GM23338 (cell line): ENCODE results near the gene ADA. TPM values are rescaled to one million over a fixed set of nuclear protein-coding genes. Genes with fewer than 3 reads are reported as not detected.

Source experiments
- ATAC-seq: fragments of 200-7000 bp; cut with Tn5 transposase; 3 replicates; pipeline ENCODE4 v1.9.1; 2020
- DNase-seq: peaks from one replicate; pipeline ENCODE4 v3.0.0-alpha.2; 2015; ENCODE audit warnings: low spot score
- H2AFZ ChIP-seq: fragments of 200-600 bp; sonication (generic); 2 replicates; pipeline ENCODE4 v1.8.0; 2016; ENCODE audit warnings: antibody characterized with exemption, mild to moderate bottlenecking, moderate library complexity
- H3F3A ChIP-seq: fragments of 200-600 bp; sonication (generic); replicated peaks from 2 replicates; pipeline ENCODE4 v1.8.0; 2017; ENCODE audit warnings: antibody characterized with exemption, mixed run types, low read depth
- H3K27ac ChIP-seq: fragments of 200-600 bp; sonication (generic); 2 replicates; pipeline ENCODE4 v1.6.1; 2016; ENCODE audit warnings: low read depth
- H3K27me3 ChIP-seq: fragments of 200-600 bp; sonication (generic); 2 replicates; pipeline ENCODE4 v1.8.0; 2016; ENCODE audit warnings: mild to moderate bottlenecking, mixed run types, moderate library complexity; ENCODE audit not compliant: insufficient read depth
- H3K36me3 ChIP-seq: fragments of 200-600 bp; sonication (generic); 2 replicates; pipeline ENCODE4 v1.8.0; 2016; ENCODE audit warnings: mild to moderate bottlenecking; ENCODE audit not compliant: insufficient read depth
- H3K4me1 ChIP-seq: fragments of 200-600 bp; sonication (generic); 2 replicates; pipeline ENCODE4 v1.8.0; 2016; ENCODE audit warnings: mild to moderate bottlenecking, moderate library complexity; ENCODE audit not compliant: insufficient read depth
- H3K4me2 ChIP-seq: fragments of 200-600 bp; sonication (generic); 2 replicates; pipeline ENCODE4 v1.7.1; 2017; ENCODE audit warnings: mixed run types
- H3K4me3 ChIP-seq: fragments of 200-600 bp; sonication (generic); 2 replicates; pipeline ENCODE4 v1.6.1; 2016; ENCODE audit warnings: mixed run types
- H3K79me2 ChIP-seq: fragments of 200-600 bp; sonication (generic); replicated peaks from 2 replicates; pipeline ENCODE4 v1.8.0; 2017; ENCODE audit warnings: mild to moderate bottlenecking; ENCODE audit not compliant: insufficient read depth
- H3K9me2 ChIP-seq: fragments of 200-600 bp; sonication (generic); 2 replicates; pipeline ENCODE4 v1.8.0; 2017; ENCODE audit not compliant: insufficient read depth
- H4K20me1 ChIP-seq: fragments of 200-600 bp; sonication (generic); replicated peaks from 2 replicates; pipeline ENCODE4 v1.8.0; 2017; ENCODE audit warnings: mild to moderate bottlenecking; ENCODE audit not compliant: insufficient read depth
- H3K27ac Mint-ChIP-seq: 2 replicates; pipeline ENCODE4 v1.8.0; 2020; ENCODE audit warnings: inconsistent platforms, mild to moderate bottlenecking, moderate library complexity, mixed read lengths
- H3K27me3 Mint-ChIP-seq: 3 replicates; pipeline ENCODE4 v1.8.0; 2022; ENCODE audit warnings: low read depth, mild to moderate bottlenecking, moderate library complexity, mixed read lengths, inconsistent platforms; ENCODE audit not compliant: insufficient read depth, poor library complexity
- H3K36me3 Mint-ChIP-seq: 3 replicates; pipeline ENCODE4 v1.8.0; 2021; ENCODE audit warnings: low read depth, mild to moderate bottlenecking, inconsistent platforms, moderate library complexity, mixed read lengths
- H3K4me1 Mint-ChIP-seq: 3 replicates; pipeline ENCODE4 v1.8.0; 2020; ENCODE audit warnings: mild to moderate bottlenecking, inconsistent platforms, mixed read lengths
- H3K4me3 Mint-ChIP-seq: 3 replicates; pipeline ENCODE4 v1.8.0; 2021; ENCODE audit warnings: moderate library complexity, mild to moderate bottlenecking, inconsistent platforms, mixed read lengths
- H3K9me3 Mint-ChIP-seq: 3 replicates; pipeline ENCODE4 v1.8.0; 2020; ENCODE audit warnings: moderate library complexity, mild to moderate bottlenecking, inconsistent platforms, mixed read lengths
- ETS1 ChIP-seq: IDR thresholded peaks from 2 replicates; pipeline ENCODE4 v1.6.1; 2016; ENCODE audit warnings: antibody characterized with exemption
- EZH2 ChIP-seq: fragments of 200-600 bp; sonication (generic); IDR thresholded peaks from one replicate; pipeline ENCODE4 v1.8.0; 2017; ENCODE audit warnings: antibody characterized with exemption, mild to moderate bottlenecking, low read depth; ENCODE audit not compliant: unreplicated experiment
- EZH2phosphoT487 ChIP-seq: fragments of 200-600 bp; sonication (generic); IDR thresholded peaks from one replicate; pipeline ENCODE4 v1.8.1; 2018; ENCODE audit warnings: antibody characterized with exemption; ENCODE audit not compliant: unreplicated experiment
- NANOG ChIP-seq: IDR thresholded peaks from 2 replicates; pipeline ENCODE4 v1.6.1; 2016; ENCODE audit warnings: antibody characterized with exemption, borderline replicate concordance
- POLR2AphosphoS5 ChIP-seq: IDR thresholded peaks from 2 replicates; pipeline ENCODE4 v1.6.1; 2016; ENCODE audit warnings: antibody characterized with exemption, low read depth
- REST ChIP-seq: IDR thresholded peaks from one replicate; pipeline ENCODE4 v1.6.1; 2018; ENCODE audit warnings: antibody characterized with exemption; ENCODE audit not compliant: unreplicated experiment
- STAT1 ChIP-seq: IDR thresholded peaks from one replicate; pipeline ENCODE4 v1.6.1; 2016; ENCODE audit warnings: antibody characterized with exemption; ENCODE audit not compliant: unreplicated experiment
- ZNF331 ChIP-seq: fragments of 250-450 bp; sonication (Bioruptor Pico); IDR thresholded peaks from 2 replicates; pipeline ENCODE4 v1.5.0; 2020; ENCODE audit warnings: low read depth, mild to moderate bottlenecking, moderate library complexity
- polyA plus RNA-seq: library from polyadenylated mRNA; unstranded; fragments of >200 nt; fragmentation: Nextera tagmentation; extraction: Ambion mirVana; gene quantifications from 2 replicates; pipeline ENCODE4 v1.2.1, GENCODE V29; 2016
- total RNA-seq: library from RNA; depleted of rRNA; stranded (reverse); fragments of >200 nt; shearing (Covaris generic); gene quantifications from 2 replicates; pipeline ENCODE4 v1.2.3, GENCODE V29; 2014
- TF ChIP-seq, protein P1 (sequence below), 2 experiments: fragments of 200-600 bp in 1 of 2; sonication (generic) in 1 of 2; conservative IDR thresholded peaks; 2 replicates each; pipeline versions ENCODE4 v1.5.1 to v1.6.1; 2016 to 2017; ENCODE audit warnings: antibody characterized with exemption in 2 of 2, low read depth in 2 of 2, mild to moderate bottlenecking in 2 of 2, moderate library complexity in 1 of 2
- TF ChIP-seq, protein P2 (sequence below): fragments of 250-450 bp; sonication (Bioruptor Pico); IDR thresholded peaks from 2 replicates; pipeline ENCODE4 v1.5.0; 2020; ENCODE audit warnings: mild to moderate bottlenecking, moderate library complexity

The ADA gene
- total and polyA plus RNA-seq, 2 experiments from 2014 or later, result 15.8 to 16.2 TPM

DNA sequence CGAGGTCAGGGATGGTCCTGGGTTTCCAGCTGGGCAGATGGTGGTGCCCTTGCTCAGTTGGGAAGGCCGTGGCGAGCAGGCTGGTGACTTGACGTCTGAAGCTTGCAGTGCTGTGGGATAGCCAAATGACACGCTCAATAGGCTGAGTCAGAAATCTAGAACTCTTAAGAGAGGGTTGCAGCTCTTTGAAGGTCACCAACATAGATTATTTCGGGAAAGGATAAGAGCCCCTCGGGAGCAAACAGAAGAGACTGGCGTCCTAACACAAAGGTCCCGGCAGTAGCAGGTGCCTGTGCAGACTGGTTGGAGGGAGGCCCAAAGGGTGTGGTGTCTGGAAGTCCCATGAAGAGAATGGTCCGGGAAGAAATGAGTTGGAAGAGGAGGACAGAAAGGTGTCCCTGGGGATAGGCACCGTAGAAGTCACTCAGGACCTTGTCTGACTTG, 50.7 kb downstream of the ADA start (continued):
- no peak for TF ChIP-seq POLR2AphosphoS5
- TF ChIP-seq EZH2phosphoT487, result no peak
- no peak for TF ChIP-seq STAT1
- no peak for TF ChIP-seq ETS1
- TF ChIP-seq, protein P1, sequence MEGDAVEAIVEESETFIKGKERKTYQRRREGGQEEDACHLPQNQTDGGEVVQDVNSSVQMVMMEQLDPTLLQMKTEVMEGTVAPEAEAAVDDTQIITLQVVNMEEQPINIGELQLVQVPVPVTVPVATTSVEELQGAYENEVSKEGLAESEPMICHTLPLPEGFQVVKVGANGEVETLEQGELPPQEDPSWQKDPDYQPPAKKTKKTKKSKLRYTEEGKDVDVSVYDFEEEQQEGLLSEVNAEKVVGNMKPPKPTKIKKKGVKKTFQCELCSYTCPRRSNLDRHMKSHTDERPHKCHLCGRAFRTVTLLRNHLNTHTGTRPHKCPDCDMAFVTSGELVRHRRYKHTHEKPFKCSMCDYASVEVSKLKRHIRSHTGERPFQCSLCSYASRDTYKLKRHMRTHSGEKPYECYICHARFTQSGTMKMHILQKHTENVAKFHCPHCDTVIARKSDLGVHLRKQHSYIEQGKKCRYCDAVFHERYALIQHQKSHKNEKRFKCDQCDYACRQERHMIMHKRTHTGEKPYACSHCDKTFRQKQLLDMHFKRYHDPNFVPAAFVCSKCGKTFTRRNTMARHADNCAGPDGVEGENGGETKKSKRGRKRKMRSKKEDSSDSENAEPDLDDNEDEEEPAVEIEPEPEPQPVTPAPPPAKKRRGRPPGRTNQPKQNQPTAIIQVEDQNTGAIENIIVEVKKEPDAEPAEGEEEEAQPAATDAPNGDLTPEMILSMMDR (conservative IDR thresholded peaks at IDR 0.05; ENCODE audit: low read depth in 2 of 2), result no peak
- TF ChIP-seq EZH2, result no peak
- TF ChIP-seq REST, result no peak
- TF ChIP-seq NANOG, result no peak

- H3F3A ChIP-seq, result no peaks in the 10 kb centered on the region
- no peaks in the 10 kb centered on the region for H3K36me3 ChIP-seq
- H3K36me3 Mint-ChIP-seq, result no peaks in the 10 kb centered on the region
- peaks cover 12% of the 10 kb centered on the region for H3K27me3 Mint-ChIP-seq
- no peak overlapping the region for H3K4me3 ChIP-seq
- no peaks in the 10 kb centered on the region for H3K27me3 ChIP-seq
- H2AFZ ChIP-seq, result no peak overlapping the region
- no peaks in the 10 kb centered on the region for H3K79me2 ChIP-seq
- H3K9me3 Mint-ChIP-seq, result no peaks in the 10 kb centered on the region
- no peak for DNase-seq
- no peak overlapping the region for H3K4me2 ChIP-seq
- no peak for ATAC-seq
- peaks cover 34% of the 10 kb centered on the region for H3K4me1 Mint-ChIP-seq
- no peaks in the 10 kb centered on the region for H3K9me2 ChIP-seq
- peaks cover 18% of the 10 kb centered on the region; the same call in 1 of the 2 replicates for H3K4me1 ChIP-seq
- no peaks in the 10 kb centered on the region for H4K20me1 ChIP-seq
- no peak overlapping the region for H3K27ac Mint-ChIP-seq
- no peak overlapping the region for H3K27ac ChIP-seq
- H3K4me3 Mint-ChIP-seq, result no peak overlapping the region
- no peak for TF ChIP-seq POLR2AphosphoS5
- TF ChIP-seq STAT1, result no peak
- TF ChIP-seq, protein P2, sequence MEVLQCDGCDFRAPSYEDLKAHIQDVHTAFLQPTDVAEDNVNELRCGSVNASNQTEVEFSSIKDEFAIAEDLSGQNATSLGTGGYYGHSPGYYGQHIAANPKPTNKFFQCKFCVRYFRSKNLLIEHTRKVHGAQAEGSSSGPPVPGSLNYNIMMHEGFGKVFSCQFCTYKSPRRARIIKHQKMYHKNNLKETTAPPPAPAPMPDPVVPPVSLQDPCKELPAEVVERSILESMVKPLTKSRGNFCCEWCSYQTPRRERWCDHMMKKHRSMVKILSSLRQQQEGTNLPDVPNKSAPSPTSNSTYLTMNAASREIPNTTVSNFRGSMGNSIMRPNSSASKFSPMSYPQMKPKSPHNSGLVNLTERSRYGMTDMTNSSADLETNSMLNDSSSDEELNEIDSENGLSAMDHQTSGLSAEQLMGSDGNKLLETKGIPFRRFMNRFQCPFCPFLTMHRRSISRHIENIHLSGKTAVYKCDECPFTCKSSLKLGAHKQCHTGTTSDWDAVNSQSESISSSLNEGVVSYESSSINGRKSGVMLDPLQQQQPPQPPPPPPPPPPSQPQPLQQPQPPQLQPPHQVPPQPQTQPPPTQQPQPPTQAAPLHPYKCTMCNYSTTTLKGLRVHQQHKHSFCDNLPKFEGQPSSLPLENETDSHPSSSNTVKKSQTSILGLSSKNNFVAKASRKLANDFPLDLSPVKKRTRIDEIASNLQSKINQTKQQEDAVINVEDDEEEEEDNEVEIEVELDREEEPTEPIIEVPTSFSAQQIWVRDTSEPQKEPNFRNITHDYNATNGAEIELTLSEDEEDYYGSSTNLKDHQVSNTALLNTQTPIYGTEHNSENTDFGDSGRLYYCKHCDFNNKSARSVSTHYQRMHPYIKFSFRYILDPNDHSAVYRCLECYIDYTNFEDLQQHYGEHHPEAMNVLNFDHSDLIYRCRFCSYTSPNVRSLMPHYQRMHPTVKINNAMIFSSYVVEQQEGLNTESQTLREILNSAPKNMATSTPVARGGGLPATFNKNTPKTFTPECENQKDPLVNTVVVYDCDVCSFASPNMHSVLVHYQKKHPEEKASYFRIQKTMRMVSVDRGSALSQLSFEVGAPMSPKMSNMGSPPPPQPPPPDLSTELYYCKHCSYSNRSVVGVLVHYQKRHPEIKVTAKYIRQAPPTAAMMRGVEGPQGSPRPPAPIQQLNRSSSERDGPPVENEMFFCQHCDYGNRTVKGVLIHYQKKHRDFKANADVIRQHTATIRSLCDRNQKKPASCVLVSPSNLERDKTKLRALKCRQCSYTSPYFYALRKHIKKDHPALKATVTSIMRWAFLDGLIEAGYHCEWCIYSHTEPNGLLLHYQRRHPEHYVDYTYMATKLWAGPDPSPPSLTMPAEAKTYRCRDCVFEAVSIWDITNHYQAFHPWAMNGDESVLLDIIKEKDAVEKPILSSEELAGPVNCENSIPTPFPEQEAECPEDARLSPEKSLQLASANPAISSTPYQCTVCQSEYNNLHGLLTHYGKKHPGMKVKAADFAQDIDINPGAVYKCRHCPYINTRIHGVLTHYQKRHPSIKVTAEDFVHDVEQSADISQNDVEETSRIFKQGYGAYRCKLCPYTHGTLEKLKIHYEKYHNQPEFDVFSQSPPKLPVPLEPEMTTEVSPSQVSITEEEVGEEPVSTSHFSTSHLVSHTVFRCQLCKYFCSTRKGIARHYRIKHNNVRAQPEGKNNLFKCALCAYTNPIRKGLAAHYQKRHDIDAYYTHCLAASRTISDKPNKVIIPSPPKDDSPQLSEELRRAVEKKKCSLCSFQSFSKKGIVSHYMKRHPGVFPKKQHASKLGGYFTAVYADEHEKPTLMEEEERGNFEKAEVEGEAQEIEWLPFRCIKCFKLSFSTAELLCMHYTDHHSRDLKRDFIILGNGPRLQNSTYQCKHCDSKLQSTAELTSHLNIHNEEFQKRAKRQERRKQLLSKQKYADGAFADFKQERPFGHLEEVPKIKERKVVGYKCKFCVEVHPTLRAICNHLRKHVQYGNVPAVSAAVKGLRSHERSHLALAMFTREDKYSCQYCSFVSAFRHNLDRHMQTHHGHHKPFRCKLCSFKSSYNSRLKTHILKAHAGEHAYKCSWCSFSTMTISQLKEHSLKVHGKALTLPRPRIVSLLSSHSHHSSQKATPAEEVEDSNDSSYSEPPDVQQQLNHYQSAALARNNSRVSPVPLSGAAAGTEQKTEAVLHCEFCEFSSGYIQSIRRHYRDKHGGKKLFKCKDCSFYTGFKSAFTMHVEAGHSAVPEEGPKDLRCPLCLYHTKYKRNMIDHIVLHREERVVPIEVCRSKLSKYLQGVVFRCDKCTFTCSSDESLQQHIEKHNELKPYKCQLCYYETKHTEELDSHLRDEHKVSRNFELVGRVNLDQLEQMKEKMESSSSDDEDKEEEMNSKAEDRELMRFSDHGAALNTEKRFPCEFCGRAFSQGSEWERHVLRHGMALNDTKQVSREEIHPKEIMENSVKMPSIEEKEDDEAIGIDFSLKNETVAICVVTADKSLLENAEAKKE (CRISPR knock-in tag), result no peak
- no peak for TF ChIP-seq ZNF331
- TF ChIP-seq ETS1, result no peak
- TF ChIP-seq NANOG, result no peak
Measured at GRCh38 chr20:44600301-44600700, 51.2 kb downstream of the ADA start.
